Limb (tissue), 2 donors: ENCODE results near the gene DSCAML1.
A peak's percentile ranks its signal among the peaks of the same experiment; 100 is the strongest.

Experiments used
- DNase-seq, 2 donors: peaks; one replicate each; pipeline ENCODE4 v3.0.0-alpha.2; 2016; ENCODE audit errors: extremely low spot score in 2 of 2

DSCAML1 gene

GRCh38 chr11:117435326-117435725 is 361.7 kb downstream of the DSCAML1 start:
- no peak for DNase-seq

- no peak for DNase-seq
Observed at GRCh38 chr11:117434481-117434880, 362.5 kb downstream of the DSCAML1 start.

- DNase-seq = no peak
Observed at GRCh38 chr11:117433717-117434116, 363.3 kb downstream of the DSCAML1 start.

GRCh38 chr11:117431436-117431835 is 365.6 kb downstream of the DSCAML1 start:
- DNase-seq = no peak

- no peak for DNase-seq
Observed at GRCh38 chr11:117430293-117430955, 366.6 kb downstream of the DSCAML1 start.

- DNase-seq = no peak
Observed at GRCh38 chr11:117428856-117429229, 368.2 kb downstream of the DSCAML1 start.

GRCh38 chr11:117428186-117428855 is 368.7 kb downstream of the DSCAML1 start:
- DNase-seq = no peak

GRCh38 chr11:117427356-117427874 is 369.6 kb downstream of the DSCAML1 start:
- no peak for DNase-seq

- DNase-seq = no peak
Observed at GRCh38 chr11:117426941-117427340, 370.1 kb downstream of the DSCAML1 start.

- peak; percentile 62 to 88 for DNase-seq
Observed at GRCh38 chr11:117426297-117426685, 370.7 kb downstream of the DSCAML1 start.

GRCh38 chr11:117425679-117426296 is 371.2 kb downstream of the DSCAML1 start:
- DNase-seq = no peak

- no peak for DNase-seq
Observed at GRCh38 chr11:117424781-117425180, 372.2 kb downstream of the DSCAML1 start.

GRCh38 chr11:117423046-117423575 is 373.9 kb downstream of the DSCAML1 start:
- DNase-seq = peak in 1 of 2 donors; percentile 3

GRCh38 chr11:117421476-117421875 is 375.5 kb downstream of the DSCAML1 start:
- peak in 1 of 2 donors; percentile 9 for DNase-seq

GRCh38 chr11:117421041-117421440 is 376.0 kb downstream of the DSCAML1 start:
- DNase-seq = no peak

- no peak for DNase-seq
Observed at GRCh38 chr11:117420598-117420997, 376.4 kb downstream of the DSCAML1 start.

- DNase-seq = no peak
Observed at GRCh38 chr11:117420143-117420485, 376.9 kb downstream of the DSCAML1 start.

- DNase-seq = peak in 1 of 2 donors; percentile 15
Observed at GRCh38 chr11:117419482-117420142, 377.4 kb downstream of the DSCAML1 start.

- no peak for DNase-seq
Observed at GRCh38 chr11:117418737-117419481, 378.1 kb downstream of the DSCAML1 start.

- DNase-seq = no peak
Observed at GRCh38 chr11:117417856-117418255, 379.2 kb downstream of the DSCAML1 start.

GRCh38 chr11:117417342-117417741 is 379.7 kb downstream of the DSCAML1 start:
- no peak for DNase-seq
